Thoracic aorta (tissue), 2 donors: ENCODE results near the gene INPP5J. TPM values are rescaled to one million over a fixed set of nuclear protein-coding genes. Genes with fewer than 3 reads are reported as not detected.

Experiments
- ATAC-seq: fragments of 150-250 bp; one replicate; pipeline ENCODE4 v1.8.0; 2017; ENCODE audit warnings: low read depth; ENCODE audit not compliant: insufficient number of reproducible peaks, low FRiP score
- DNase-seq: peaks from one replicate; pipeline ENCODE4 v3.0.0-alpha.2; 2020; ENCODE audit warnings: low spot score
- H3K27ac ChIP-seq, 2 donors: fragments of 200-600 bp; sonication (generic); 1 replicate in 1 of 2; 2 replicates in 1 of 2; pipeline ENCODE4 v1.5.1; 2016; ENCODE audit warnings: mild to moderate bottlenecking in 2 of 2, moderate library complexity in 2 of 2
- H3K27me3 ChIP-seq: fragments of 200-600 bp; sonication (generic); replicated peaks from 2 replicates; pipeline ENCODE4 v1.6.0; 2016; ENCODE audit warnings: mild to moderate bottlenecking; ENCODE audit not compliant: insufficient read depth
- H3K36me3 ChIP-seq: fragments of 200-600 bp; sonication (generic); one replicate; pipeline ENCODE4 v1.5.1; 2016
- H3K4me1 ChIP-seq, 2 donors: fragments of 200-600 bp; sonication (generic); 1 replicate in 1 of 2; 2 replicates in 1 of 2; pipeline versions ENCODE4 v1.5.1 to v1.6.0; 2016; ENCODE audit warnings: low read depth in 2 of 2, mild to moderate bottlenecking in 1 of 2; ENCODE audit not compliant: control insufficient read depth in 1 of 2
- H3K4me3 ChIP-seq: fragments of 200-600 bp; sonication (generic); 2 replicates; pipeline ENCODE4 v1.5.1; 2016; ENCODE audit warnings: mild to moderate bottlenecking
- H3K9me3 ChIP-seq: fragments of 200-600 bp; sonication (generic); 2 replicates; pipeline ENCODE4 v1.5.1; 2016
- CTCF ChIP-seq: fragments of 200-600 bp; sonication (generic); IDR thresholded peaks from one replicate; pipeline ENCODE4 v1.5.1; 2019; ENCODE audit warnings: antibody characterized with exemption
- total RNA-seq, 2 donors: library from RNA; depleted of rRNA; stranded (reverse); fragments of >200 nt; gene quantifications; one replicate each; pipeline versions ENCODE4 v1.1.0 to v1.2.3, GENCODE V29; 2016

INPP5J gene
- total RNA-seq, 2 donors from 2014 or later, result 2.3 to 4.1 TPM

- ATAC-seq (no peak), DNase-seq (no peak)
- peaks cover 3% of the 10 kb centered on the region for H3K27me3 ChIP-seq
- no peak for TF ChIP-seq CTCF
- H3K4me1 ChIP-seq, result peaks cover 0 to 24% of the 10 kb centered on the region in 2 donors
- no peak overlapping the region for H3K27ac ChIP-seq
- no peak overlapping the region for H3K4me3 ChIP-seq
- H3K9me3 ChIP-seq, result no peaks in the 10 kb centered on the region
- no peaks in the 10 kb centered on the region for H3K36me3 ChIP-seq
These were observed 16.3 kb downstream of the INPP5J start for GRCh38 chr22:31139066-31139465.

GRCh38 chr22:31139866-31140716, 17.3 kb downstream of the INPP5J start, which contains the start of gene PLA2G3:
TSS of gene PLA2G3 (minus strand) at chr22:31140508. CDS start at chr22:31140354, 154 bp downstream.
- no peak for ATAC-seq
- no peak within 1 kb of the TSS for H3K4me3 ChIP-seq
- no peak within 1 kb of the TSS for H3K27ac ChIP-seq
- H3K27me3 ChIP-seq, result peaks cover 3% of the 10 kb centered on the region
- no peak for DNase-seq
- no peak for TF ChIP-seq CTCF
- no peaks in the 10 kb centered on the region for H3K36me3 ChIP-seq
- H3K4me1 ChIP-seq, result peaks cover 0 to 24% of the 10 kb centered on the region in 2 donors
- H3K9me3 ChIP-seq, result no peaks in the 10 kb centered on the region

GRCh38 chr22:31140746-31141145, 18.0 kb downstream of the INPP5J start:
- DNase-seq (no peak), ATAC-seq (no peak)
- H3K27ac ChIP-seq, result no peak overlapping the region
- H3K4me1 ChIP-seq, result peaks cover 0 to 24% of the 10 kb centered on the region in 2 donors
- no peak overlapping the region for H3K4me3 ChIP-seq
- no peak for TF ChIP-seq CTCF
- H3K36me3 ChIP-seq, result no peaks in the 10 kb centered on the region
- H3K9me3 ChIP-seq, result no peaks in the 10 kb centered on the region
- H3K27me3 ChIP-seq, result peaks cover 3% of the 10 kb centered on the region

GRCh38 chr22:31141551-31141950, 18.8 kb downstream of the INPP5J start:
- Histone ChIP-seq H3K27me3 (peaks cover 3% of the 10 kb centered on the region), H3K4me3 (no peak overlapping the region), H3K36me3 (no peaks in the 10 kb centered on the region), H3K9me3 (no peaks in the 10 kb centered on the region), H3K27ac (no peak overlapping the region), H3K4me1 (peaks cover 0 to 24% of the 10 kb centered on the region in 2 donors)
- no peak for DNase-seq
- TF ChIP-seq CTCF, result no peak
- no peak for ATAC-seq

GRCh38 chr22:31142285-31142684, 19.5 kb downstream of the INPP5J start:
- Histone ChIP-seq H3K4me1 (peaks cover 0 to 24% of the 10 kb centered on the region in 2 donors), H3K9me3 (no peaks in the 10 kb centered on the region), H3K4me3 (no peak overlapping the region), H3K27me3 (peaks cover 3% of the 10 kb centered on the region), H3K36me3 (no peaks in the 10 kb centered on the region), H3K27ac (no peak overlapping the region)
- no peak for ATAC-seq
- DNase-seq, result no peak
- no peak for TF ChIP-seq CTCF
